DND-41 (cell line): ENCODE measurements around the gene CFLAR.
"Not testable (repeated sequence)": the region's sequence is repeated elsewhere in the genome, so short reads cannot be mapped to it uniquely, and the experiment has no call there.

ENCODE experiments used
- CTCF ChIP-seq: IDR thresholded peaks from 2 replicates; pipeline ENCODE4 v1.5.1; 2012; ENCODE audit warnings: borderline replicate concordance, low read length, moderate library complexity, mild to moderate bottlenecking; ENCODE audit not compliant: poor library complexity, severe bottlenecking; ENCODE audit errors: extremely low read depth
- EZH2 ChIP-seq: IDR thresholded peaks from 3 replicates; pipeline ENCODE4 v1.6.1; 2012; ENCODE audit warnings: borderline replicate concordance, low read depth, mild to moderate bottlenecking, moderate library complexity, low read length, inconsistent platforms; ENCODE audit not compliant: severe bottlenecking

- TF ChIP-seq CTCF, EZH2: not testable (repeated sequence)
Observed at GRCh38 chr2:201184248-201184647, 68.3 kb downstream of the CFLAR start.
